GM19099 (cell line): ENCODE measurements around the gene PDE6G.

ENCODE experiments used
- POLR2A ChIP-seq: IDR thresholded peaks from 3 replicates; pipeline ENCODE4 v1.6.1; 2011; ENCODE audit warnings: low read depth; ENCODE audit not compliant: insufficient read length; ENCODE audit errors: extremely low read depth

Gene PDE6G

DNA sequence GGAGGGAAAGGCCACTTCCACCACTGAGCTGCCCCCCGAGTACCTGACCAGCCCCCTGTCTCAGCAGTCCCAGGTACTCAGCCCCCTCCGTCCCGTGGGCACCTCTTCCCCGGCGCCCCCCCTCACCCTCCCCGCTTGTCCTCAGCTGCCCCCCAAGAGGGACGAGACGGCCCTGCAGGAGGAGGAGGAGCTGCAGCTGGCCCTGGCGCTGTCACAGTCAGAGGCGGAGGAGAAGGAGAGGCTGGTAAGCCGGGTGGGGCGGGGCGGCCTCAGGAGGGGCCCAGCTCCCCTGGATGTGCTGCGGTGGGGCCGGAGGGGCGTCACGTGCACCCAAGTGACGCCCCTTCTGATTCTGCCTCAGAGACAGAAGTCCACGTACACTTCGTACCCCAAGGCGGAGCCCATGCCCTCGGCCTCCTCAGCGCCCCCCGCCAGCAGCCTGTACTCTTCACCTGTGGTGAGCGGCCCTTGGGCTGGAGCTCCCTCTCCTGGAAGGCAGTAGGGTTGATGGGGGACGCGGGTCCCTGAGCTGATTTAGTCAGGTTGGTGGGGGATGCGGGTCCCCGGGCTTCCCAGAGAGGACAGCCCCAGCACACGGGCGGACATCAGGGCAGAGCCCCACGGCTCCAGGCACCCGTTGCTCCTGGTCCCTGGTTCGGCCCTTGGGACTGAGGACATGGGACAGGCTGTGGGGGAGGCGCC is 37.3 kb upstream of the PDE6G start:
- TF ChIP-seq POLR2A, result no peak

GRCh38 chr17:81691608-81692007 is 35.3 kb upstream of the PDE6G start:
- TF ChIP-seq POLR2A, result no peak

DNA sequence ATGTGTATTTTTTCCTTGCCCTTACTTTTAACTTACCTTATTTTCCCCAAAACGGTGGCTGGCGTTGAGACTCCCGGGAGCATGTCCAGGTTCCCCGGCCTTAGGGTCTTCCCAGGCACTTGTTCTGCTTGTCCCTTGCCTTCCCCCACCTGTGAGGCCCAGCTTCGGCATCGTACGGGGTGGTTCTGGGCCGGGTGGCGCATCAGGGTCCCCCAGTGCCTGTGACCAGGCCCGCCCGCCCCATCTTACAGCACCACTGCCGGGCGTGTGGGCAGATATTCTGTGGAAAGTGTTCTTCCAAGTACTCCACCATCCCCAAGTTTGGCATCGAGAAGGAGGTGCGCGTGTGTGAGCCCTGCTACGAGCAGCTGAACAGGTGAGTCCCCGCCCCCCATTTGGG is 34.9 kb upstream of the PDE6G start:
- TF ChIP-seq POLR2A, result no peak

DNA sequence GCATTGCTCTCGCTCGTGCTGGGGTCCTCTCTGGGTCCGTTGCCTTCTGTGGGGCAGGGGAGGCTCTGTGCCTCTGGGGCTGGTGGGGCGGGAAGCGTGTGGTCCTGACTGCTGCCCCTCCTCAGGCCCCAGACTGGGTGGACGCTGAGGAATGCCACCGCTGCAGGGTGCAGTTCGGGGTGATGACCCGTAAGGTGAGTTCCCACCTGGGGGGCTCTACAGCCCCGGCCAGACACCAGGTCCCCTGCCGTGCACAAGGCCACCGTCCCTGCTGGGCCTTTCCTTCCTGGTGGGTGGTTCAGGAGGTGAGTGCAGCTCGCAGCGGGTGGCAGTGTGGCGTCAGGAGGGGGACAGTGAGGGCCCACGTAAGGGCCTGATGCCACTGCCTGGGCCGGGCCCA is 34.2 kb upstream of the PDE6G start:
- TF ChIP-seq POLR2A, result no peak

DNA sequence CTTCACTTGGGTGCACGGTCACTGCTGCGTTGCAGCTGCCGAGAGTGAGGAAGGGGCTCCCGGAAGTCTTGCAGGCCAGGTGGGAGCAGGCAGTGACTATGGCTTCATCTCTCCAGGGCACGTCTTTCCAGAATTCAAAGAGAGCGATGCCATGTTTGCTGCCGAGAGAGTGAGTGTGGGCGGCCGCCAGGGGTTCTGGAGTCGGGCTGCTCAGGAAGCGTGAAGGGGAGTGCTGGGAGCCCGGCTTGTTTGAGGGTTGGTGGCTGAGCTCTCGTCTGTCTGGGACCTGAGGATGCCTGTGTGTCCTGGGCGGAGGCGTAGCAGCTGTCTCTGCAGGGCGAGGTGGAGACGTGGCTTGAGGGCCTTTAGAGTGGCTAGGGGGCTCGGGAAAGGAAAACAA is 33.7 kb upstream of the PDE6G start:
- no peak for TF ChIP-seq POLR2A

DNA sequence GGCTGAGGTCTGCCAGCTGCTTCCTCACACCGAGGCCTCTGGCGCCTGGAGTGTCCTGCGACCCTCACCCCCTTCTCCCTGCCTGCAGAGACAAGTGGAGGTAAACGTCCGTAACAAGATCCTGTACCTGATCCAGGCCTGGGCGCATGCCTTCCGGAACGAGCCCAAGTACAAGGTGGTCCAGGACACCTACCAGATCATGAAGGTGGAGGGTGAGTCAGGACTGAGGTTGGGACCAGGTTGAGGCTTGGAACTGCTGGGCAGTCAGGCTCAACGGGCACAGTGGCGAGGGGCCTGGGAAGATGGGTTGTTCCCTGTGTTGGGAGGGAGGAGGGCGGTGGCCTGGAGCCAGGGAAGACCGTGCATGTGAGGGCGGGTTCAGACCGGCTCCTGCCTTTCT is 32.3 kb upstream of the PDE6G start:
- no peak for TF ChIP-seq POLR2A

GRCh38 chr17:81687770-81688541 is 31.6 kb upstream of the PDE6G start:
- TF ChIP-seq POLR2A, result no peak

DNA sequence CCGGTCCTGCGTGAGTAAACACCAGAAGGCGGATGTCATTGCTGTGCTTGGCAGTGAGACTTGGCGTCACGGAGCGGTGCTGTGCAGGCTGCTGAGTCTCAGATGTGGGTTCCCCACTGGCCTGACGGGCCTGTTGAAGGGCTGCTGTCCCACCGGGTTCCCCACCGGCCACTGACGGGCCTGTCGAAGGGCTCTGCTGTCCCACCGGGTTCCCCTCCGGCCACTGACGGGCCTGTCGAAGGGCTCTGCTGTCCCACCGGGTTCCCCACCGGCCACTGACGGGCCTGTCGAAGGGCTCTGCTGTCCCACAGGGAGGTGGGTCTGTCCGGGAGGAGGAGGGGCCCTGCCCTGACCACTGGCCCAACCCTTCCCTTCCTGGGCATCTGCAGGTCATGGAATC is 30.3 kb upstream of the PDE6G start:
- TF ChIP-seq POLR2A, result no peak

- no peak for TF ChIP-seq POLR2A
Measured at GRCh38 chr17:81685108-81685507, 28.8 kb upstream of the PDE6G start.

GRCh38 chr17:81684442-81684911 is 28.1 kb upstream of the PDE6G start:
- no peak for TF ChIP-seq POLR2A

DNA sequence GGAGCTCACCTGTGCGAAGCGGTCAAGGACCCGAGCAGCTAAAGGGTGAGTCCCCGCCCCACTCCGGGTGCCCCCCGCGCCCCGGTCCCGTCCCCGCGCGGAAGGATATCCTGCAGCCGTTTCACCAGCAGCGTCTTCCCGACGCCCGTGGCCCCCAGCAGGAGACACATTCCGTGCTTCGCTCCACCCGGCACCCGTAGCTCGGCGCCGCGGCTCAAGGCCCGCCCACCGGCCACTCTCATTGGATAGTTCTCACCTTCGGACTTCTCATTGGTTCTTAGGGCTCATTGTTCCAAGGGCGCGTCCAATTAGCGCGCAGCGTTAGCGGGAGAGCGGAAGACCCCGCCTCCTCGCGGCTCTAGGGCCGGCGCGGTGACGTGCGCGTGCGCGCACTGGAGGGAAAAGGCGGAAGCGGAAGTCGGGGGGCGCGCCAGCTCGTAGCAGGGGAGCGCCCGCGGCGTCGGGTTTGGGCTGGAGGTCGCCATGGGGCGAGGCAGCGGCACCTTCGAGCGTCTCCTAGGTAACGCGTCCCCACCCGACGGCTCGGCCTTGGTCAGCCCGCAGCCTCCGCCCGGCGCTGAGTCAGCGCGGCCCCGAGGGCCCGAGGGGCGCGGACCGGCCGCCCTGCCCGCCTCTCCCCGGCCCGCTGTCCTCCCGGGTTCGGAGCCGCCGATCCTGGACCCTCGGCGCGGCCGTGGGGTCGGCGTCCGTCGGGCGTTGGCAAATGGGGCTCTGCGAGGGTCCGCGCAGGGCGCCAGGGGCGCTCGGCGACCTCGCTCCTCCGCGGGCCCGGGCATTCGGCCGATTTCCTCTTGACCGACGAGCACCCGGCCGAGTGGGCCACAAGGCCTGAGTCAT is 27.5 kb upstream of the PDE6G start, which contains the start of the genes ARL16 and HGS:
Gene ARL16, minus strand, starts transcription at position 214 of the 858 bp plus-strand sequence. Its CDS starts 44 bp downstream, at position 170.
Gene HGS, plus strand, starts transcription at position 428 of the 858 bp plus-strand sequence. Its CDS starts 56 bp downstream, at position 484.
- peak; percentile 79 for TF ChIP-seq POLR2A

GRCh38 chr17:81683208-81683583 is 26.9 kb upstream of the PDE6G start:
- no peak for TF ChIP-seq POLR2A

- TF ChIP-seq POLR2A, result no peak
Measured at GRCh38 chr17:81682565-81683207, 26.3 kb upstream of the PDE6G start.

DNA sequence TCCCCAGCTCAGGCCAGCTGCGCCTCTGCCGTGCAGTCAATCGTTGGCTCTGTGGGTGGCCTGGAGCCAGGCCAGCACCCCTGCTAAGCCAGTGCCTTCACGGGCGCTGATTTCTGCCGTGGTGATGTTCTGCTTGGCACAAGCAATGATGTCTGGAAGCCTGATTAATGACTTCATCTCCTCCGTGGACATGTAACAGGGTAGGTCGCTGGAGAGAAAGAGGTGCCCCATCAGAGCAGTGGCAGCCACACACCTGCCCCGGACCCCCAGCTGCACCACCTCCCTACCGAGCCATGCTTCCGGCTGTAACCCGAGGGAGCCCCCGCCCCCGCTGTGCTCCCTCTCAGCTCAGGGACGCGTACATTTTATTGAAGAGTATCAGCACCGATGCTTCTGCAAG is 25.3 kb upstream of the PDE6G start:
- no peak for TF ChIP-seq POLR2A

GRCh38 chr17:81680150-81680549 is 23.8 kb upstream of the PDE6G start:
- TF ChIP-seq POLR2A, result no peak
